GM23338 (cell line): ENCODE data around the gene COBL. TPM values are rescaled to one million over a fixed set of nuclear protein-coding genes. Genes with fewer than 3 reads are reported as not detected.

Source experiments
- ATAC-seq: fragments of 200-7000 bp; cut with Tn5 transposase; 3 replicates; pipeline ENCODE4 v1.9.1; 2020
- DNase-seq: peaks from one replicate; pipeline ENCODE4 v3.0.0-alpha.2; 2015; ENCODE audit warnings: low spot score
- H2AFZ ChIP-seq: fragments of 200-600 bp; sonication (generic); 2 replicates; pipeline ENCODE4 v1.8.0; 2016; ENCODE audit warnings: antibody characterized with exemption, mild to moderate bottlenecking, moderate library complexity
- H3F3A ChIP-seq: fragments of 200-600 bp; sonication (generic); replicated peaks from 2 replicates; pipeline ENCODE4 v1.8.0; 2017; ENCODE audit warnings: antibody characterized with exemption, mixed run types, low read depth
- H3K27ac ChIP-seq: fragments of 200-600 bp; sonication (generic); 2 replicates; pipeline ENCODE4 v1.6.1; 2016; ENCODE audit warnings: low read depth
- H3K27me3 ChIP-seq: fragments of 200-600 bp; sonication (generic); 2 replicates; pipeline ENCODE4 v1.8.0; 2016; ENCODE audit warnings: mild to moderate bottlenecking, mixed run types, moderate library complexity; ENCODE audit not compliant: insufficient read depth
- H3K36me3 ChIP-seq: fragments of 200-600 bp; sonication (generic); 2 replicates; pipeline ENCODE4 v1.8.0; 2016; ENCODE audit warnings: mild to moderate bottlenecking; ENCODE audit not compliant: insufficient read depth
- H3K4me1 ChIP-seq: fragments of 200-600 bp; sonication (generic); 2 replicates; pipeline ENCODE4 v1.8.0; 2016; ENCODE audit warnings: mild to moderate bottlenecking, moderate library complexity; ENCODE audit not compliant: insufficient read depth
- H3K4me2 ChIP-seq: fragments of 200-600 bp; sonication (generic); 2 replicates; pipeline ENCODE4 v1.7.1; 2017; ENCODE audit warnings: mixed run types
- H3K4me3 ChIP-seq: fragments of 200-600 bp; sonication (generic); 2 replicates; pipeline ENCODE4 v1.6.1; 2016; ENCODE audit warnings: mixed run types
- H3K79me2 ChIP-seq: fragments of 200-600 bp; sonication (generic); replicated peaks from 2 replicates; pipeline ENCODE4 v1.8.0; 2017; ENCODE audit warnings: mild to moderate bottlenecking; ENCODE audit not compliant: insufficient read depth
- H3K9me2 ChIP-seq: fragments of 200-600 bp; sonication (generic); 2 replicates; pipeline ENCODE4 v1.8.0; 2017; ENCODE audit not compliant: insufficient read depth
- H4K20me1 ChIP-seq: fragments of 200-600 bp; sonication (generic); replicated peaks from 2 replicates; pipeline ENCODE4 v1.8.0; 2017; ENCODE audit warnings: mild to moderate bottlenecking; ENCODE audit not compliant: insufficient read depth
- H3K27ac Mint-ChIP-seq: 2 replicates; pipeline ENCODE4 v1.8.0; 2020; ENCODE audit warnings: inconsistent platforms, mild to moderate bottlenecking, moderate library complexity, mixed read lengths
- H3K27me3 Mint-ChIP-seq: 3 replicates; pipeline ENCODE4 v1.8.0; 2022; ENCODE audit warnings: low read depth, mild to moderate bottlenecking, moderate library complexity, mixed read lengths, inconsistent platforms; ENCODE audit not compliant: insufficient read depth, poor library complexity
- H3K36me3 Mint-ChIP-seq: 3 replicates; pipeline ENCODE4 v1.8.0; 2021; ENCODE audit warnings: low read depth, mild to moderate bottlenecking, inconsistent platforms, moderate library complexity, mixed read lengths
- H3K4me1 Mint-ChIP-seq: 3 replicates; pipeline ENCODE4 v1.8.0; 2020; ENCODE audit warnings: mild to moderate bottlenecking, inconsistent platforms, mixed read lengths
- H3K4me3 Mint-ChIP-seq: 3 replicates; pipeline ENCODE4 v1.8.0; 2021; ENCODE audit warnings: moderate library complexity, mild to moderate bottlenecking, inconsistent platforms, mixed read lengths
- H3K9me3 Mint-ChIP-seq: 3 replicates; pipeline ENCODE4 v1.8.0; 2020; ENCODE audit warnings: moderate library complexity, mild to moderate bottlenecking, inconsistent platforms, mixed read lengths
- CREB1 ChIP-seq: fragments of 250-450 bp; sonication (Bioruptor Pico); IDR thresholded peaks from 2 replicates; pipeline ENCODE4 v1.5.0; 2020; ENCODE audit warnings: low read depth, mild to moderate bottlenecking, moderate library complexity
- CTCF ChIP-seq, 2 experiments: fragments of 200-600 bp in 1 of 2; sonication (generic) in 1 of 2; conservative IDR thresholded peaks; 2 replicates each; pipeline versions ENCODE4 v1.5.1 to v1.6.1; 2016 to 2017; ENCODE audit warnings: antibody characterized with exemption in 2 of 2, low read depth in 2 of 2, mild to moderate bottlenecking in 2 of 2, moderate library complexity in 1 of 2
- ETS1 ChIP-seq: IDR thresholded peaks from 2 replicates; pipeline ENCODE4 v1.6.1; 2016; ENCODE audit warnings: antibody characterized with exemption
- EZH2 ChIP-seq: fragments of 200-600 bp; sonication (generic); IDR thresholded peaks from one replicate; pipeline ENCODE4 v1.8.0; 2017; ENCODE audit warnings: antibody characterized with exemption, mild to moderate bottlenecking, low read depth; ENCODE audit not compliant: unreplicated experiment
- JUNB ChIP-seq: IDR thresholded peaks from one replicate; pipeline ENCODE4 v1.6.1; 2016; ENCODE audit warnings: antibody characterized with exemption; ENCODE audit not compliant: unreplicated experiment
- NANOG ChIP-seq: IDR thresholded peaks from 2 replicates; pipeline ENCODE4 v1.6.1; 2016; ENCODE audit warnings: antibody characterized with exemption, borderline replicate concordance
- REST ChIP-seq: IDR thresholded peaks from one replicate; pipeline ENCODE4 v1.6.1; 2018; ENCODE audit warnings: antibody characterized with exemption; ENCODE audit not compliant: unreplicated experiment
- STAT1 ChIP-seq: IDR thresholded peaks from one replicate; pipeline ENCODE4 v1.6.1; 2016; ENCODE audit warnings: antibody characterized with exemption; ENCODE audit not compliant: unreplicated experiment
- ZNF114 ChIP-seq: fragments of 250-450 bp; sonication (Bioruptor Pico); IDR thresholded peaks from 2 replicates; pipeline ENCODE4 v1.5.0; 2020; ENCODE audit warnings: mild to moderate bottlenecking, moderate library complexity
- ZNF462 ChIP-seq: fragments of 250-450 bp; sonication (Bioruptor Pico); IDR thresholded peaks from 2 replicates; pipeline ENCODE4 v1.5.0; 2020; ENCODE audit warnings: mild to moderate bottlenecking, moderate library complexity
- polyA plus RNA-seq: library from polyadenylated mRNA; unstranded; fragments of >200 nt; fragmentation: Nextera tagmentation; extraction: Ambion mirVana; gene quantifications from 2 replicates; pipeline ENCODE4 v1.2.1, GENCODE V29; 2016
- total RNA-seq: library from RNA; depleted of rRNA; stranded (reverse); fragments of >200 nt; shearing (Covaris generic); gene quantifications from 2 replicates; pipeline ENCODE4 v1.2.3, GENCODE V29; 2014

The COBL gene
- total and polyA plus RNA-seq, 2 experiments from 2014 or later, result 18.3 to 51.9 TPM

- Histone ChIP-seq H3K36me3 (peaks cover 3% of the 10 kb centered on the region; the same call in 1 of the 2 replicates), H3K4me3 (no peak overlapping the region), H3K4me2 (no peak overlapping the region), H3K27me3 (no peaks in the 10 kb centered on the region), H3K27ac (no peak overlapping the region), H2AFZ (no peak overlapping the region), H3K4me1 (no peaks in the 10 kb centered on the region), H4K20me1 (no peaks in the 10 kb centered on the region), H3F3A (no peaks in the 10 kb centered on the region), H3K9me2 (no peaks in the 10 kb centered on the region), H3K79me2 (no peaks in the 10 kb centered on the region)
- TF ChIP-seq STAT1, result no peak
- no peak for TF ChIP-seq JUNB
- TF ChIP-seq REST, result no peak
- TF ChIP-seq CREB1 (CRISPR knock-in tag), result no peak
- no peak for TF ChIP-seq NANOG
- H3K9me3 Mint-ChIP-seq, result no peaks in the 10 kb centered on the region
- H3K27ac Mint-ChIP-seq, result no peak overlapping the region
- H3K36me3 Mint-ChIP-seq, result peaks cover 23% of the 10 kb centered on the region
- H3K27me3 Mint-ChIP-seq, result no peaks in the 10 kb centered on the region
- no peaks in the 10 kb centered on the region for H3K4me1 Mint-ChIP-seq
- DNase-seq (no peak), ATAC-seq (no peak)
- no peak overlapping the region for H3K4me3 Mint-ChIP-seq
Observed at GRCh38 chr7:51026341-51026740, 290.3 kb downstream of the COBL start.

GRCh38 chr7:51025668-51026067 is 290.9 kb downstream of the COBL start:
- no peaks in the 10 kb centered on the region for H3K9me3 Mint-ChIP-seq
- H3K9me2 ChIP-seq, result no peaks in the 10 kb centered on the region
- H3K4me3 Mint-ChIP-seq, result no peak overlapping the region
- no peak for ATAC-seq
- H2AFZ ChIP-seq, result no peak overlapping the region
- H4K20me1 ChIP-seq, result no peaks in the 10 kb centered on the region
- peaks cover 2% of the 10 kb centered on the region; the same call in 2 of the 3 replicates for H3K4me1 Mint-ChIP-seq
- peaks cover 3% of the 10 kb centered on the region; the same call in 1 of the 2 replicates for H3K36me3 ChIP-seq
- DNase-seq, result no peak
- H3K27me3 Mint-ChIP-seq, result peaks cover 4% of the 10 kb centered on the region
- no peaks in the 10 kb centered on the region for H3K27me3 ChIP-seq
- no peak overlapping the region for H3K4me2 ChIP-seq
- no peaks in the 10 kb centered on the region for H3K79me2 ChIP-seq
- H3F3A ChIP-seq, result no peaks in the 10 kb centered on the region
- no peaks in the 10 kb centered on the region for H3K4me1 ChIP-seq
- no peak overlapping the region for H3K27ac ChIP-seq
- H3K36me3 Mint-ChIP-seq, result peaks cover 23% of the 10 kb centered on the region
- no peak overlapping the region for H3K27ac Mint-ChIP-seq
- no peak overlapping the region for H3K4me3 ChIP-seq
- TF ChIP-seq CTCF (conservative IDR thresholded peaks at IDR 0.05; ENCODE audit: low read depth in 2 of 2) (no peak), ETS1 (no peak), ZNF114 (CRISPR knock-in tag) (no peak), EZH2 (no peak), ZNF462 (CRISPR knock-in tag) (no peak)
